DOHH2 (cell line): ENCODE data around the gene AXDND1.

Experiments used
- H3F3A ChIP-seq: fragments of 200-600 bp; sonication (generic), shearing (Covaris generic); 2 replicates; pipeline ENCODE4 v1.6.0; 2016; ENCODE audit warnings: antibody characterized with exemption, mild to moderate bottlenecking; ENCODE audit not compliant: control insufficient read depth, insufficient read depth
- H3K27ac ChIP-seq: fragments of 200-600 bp; sonication (generic); 2 replicates; pipeline ENCODE4 v1.5.1; 2014; ENCODE audit warnings: low read depth, mild to moderate bottlenecking, low read length, moderate library complexity
- H3K27me3 ChIP-seq: fragments of 200-600 bp; sonication (generic); 2 replicates; pipeline ENCODE4 v1.6.1; 2014; ENCODE audit warnings: mild to moderate bottlenecking, low read length, mixed read lengths; ENCODE audit not compliant: control insufficient read depth
- H3K36me3 ChIP-seq: fragments of 200-600 bp; sonication (generic); 2 replicates; pipeline ENCODE4 v1.6.1; 2014; ENCODE audit warnings: mild to moderate bottlenecking, low read length, moderate library complexity, mixed read lengths; ENCODE audit not compliant: control insufficient read depth
- H3K4me1 ChIP-seq: fragments of 200-600 bp; sonication (generic); 2 replicates; pipeline ENCODE4 v1.6.1; 2014; ENCODE audit warnings: mild to moderate bottlenecking, low read length, mixed read lengths; ENCODE audit not compliant: control insufficient read depth
- H3K4me2 ChIP-seq: fragments of 200-600 bp; sonication (generic); 2 replicates; pipeline ENCODE4 v1.6.0; 2014; ENCODE audit warnings: mild to moderate bottlenecking, low read length, moderate library complexity
- H3K4me3 ChIP-seq: fragments of 200-600 bp; sonication (generic); 2 replicates; pipeline ENCODE4 v1.5.1; 2014; ENCODE audit warnings: mild to moderate bottlenecking, low read length, mixed read lengths
- H3K79me2 ChIP-seq: fragments of 200-600 bp; sonication (generic); 2 replicates; pipeline ENCODE4 v1.6.1; 2014; ENCODE audit warnings: mild to moderate bottlenecking, low read length, mixed read lengths; ENCODE audit not compliant: control insufficient read depth
- H3K9me2 ChIP-seq: fragments of 200-600 bp; sonication (generic); replicated peaks from 2 replicates; pipeline ENCODE4 v1.6.1; 2014; ENCODE audit warnings: mild to moderate bottlenecking, low read length, mixed read lengths; ENCODE audit not compliant: control insufficient read depth
- H3K9me3 ChIP-seq: fragments of 200-600 bp; sonication (generic); 2 replicates; pipeline ENCODE4 v1.6.1; 2014; ENCODE audit warnings: antibody characterized with exemption, low read length, mixed read lengths; ENCODE audit not compliant: control insufficient read depth, insufficient read depth
- H4K20me1 ChIP-seq: fragments of 200-600 bp; sonication (generic); 2 replicates; pipeline ENCODE4 v1.6.0; 2014; ENCODE audit warnings: low read depth, mild to moderate bottlenecking, antibody characterized with exemption, low read length, moderate library complexity; ENCODE audit not compliant: control insufficient read depth, insufficient read depth
- CTCF ChIP-seq: fragments of 200-600 bp; sonication (generic); IDR thresholded peaks from one replicate; pipeline ENCODE4 v1.5.1; 2014; ENCODE audit warnings: antibody characterized with exemption, mild to moderate bottlenecking, low read depth, low read length; ENCODE audit not compliant: poor library complexity, severe bottlenecking
- EZH2phosphoT487 ChIP-seq: fragments of 200-600 bp; sonication (generic); IDR thresholded peaks from 2 replicates; pipeline ENCODE4 v1.6.1; 2017; ENCODE audit warnings: borderline replicate concordance, mild to moderate bottlenecking, antibody characterized with exemption, low read length, moderate library complexity, mixed read lengths

AXDND1 gene

GRCh38 chr1:179322557-179322956 is 43.2 kb upstream of the AXDND1 start:
- Histone ChIP-seq H3K27me3 (no peaks in the 10 kb centered on the region), H3K4me1 (peaks cover 12% of the 10 kb centered on the region), H3K27ac (no peak overlapping the region), H3K36me3 (peaks cover 19% of the 10 kb centered on the region), H3K9me3 (no peaks in the 10 kb centered on the region), H3K9me2 (no peaks in the 10 kb centered on the region), H3K4me2 (no peak overlapping the region), H3F3A (no peaks in the 10 kb centered on the region), H3K4me3 (no peak overlapping the region), H4K20me1 (no peaks in the 10 kb centered on the region), H3K79me2 (peaks cover 13% of the 10 kb centered on the region)
- TF ChIP-seq CTCF (no peak), EZH2phosphoT487 (no peak)

- Histone ChIP-seq H3K9me3 (no peaks in the 10 kb centered on the region), H3K27me3 (no peaks in the 10 kb centered on the region), H3K9me2 (no peaks in the 10 kb centered on the region), H3K4me2 (no peak overlapping the region), H4K20me1 (no peaks in the 10 kb centered on the region), H3K27ac (no peak overlapping the region), H3F3A (no peaks in the 10 kb centered on the region), H3K79me2 (peaks cover 7% of the 10 kb centered on the region), H3K4me1 (peaks cover 6% of the 10 kb centered on the region), H3K4me3 (no peak overlapping the region), H3K36me3 (peaks cover 19% of the 10 kb centered on the region)
- TF ChIP-seq EZH2phosphoT487 = no peak
- no peak for TF ChIP-seq CTCF
Observed at GRCh38 chr1:179323436-179323835, 42.3 kb upstream of the AXDND1 start.

GRCh38 chr1:179325836-179326235 is 39.9 kb upstream of the AXDND1 start:
- Histone ChIP-seq H3K4me1 (no peaks in the 10 kb centered on the region), H3K79me2 (peaks cover 5% of the 10 kb centered on the region), H3K4me2 (no peak overlapping the region), H3F3A (no peaks in the 10 kb centered on the region), H4K20me1 (no peaks in the 10 kb centered on the region), H3K36me3 (peaks cover 19% of the 10 kb centered on the region), H3K9me2 (no peaks in the 10 kb centered on the region), H3K27ac (no peak overlapping the region), H3K9me3 (no peaks in the 10 kb centered on the region), H3K27me3 (no peaks in the 10 kb centered on the region), H3K4me3 (no peak overlapping the region)
- no peak for TF ChIP-seq CTCF
- TF ChIP-seq EZH2phosphoT487 = no peak

- Histone ChIP-seq H4K20me1 (no peaks in the 10 kb centered on the region), H3K4me2 (no peak overlapping the region), H3K36me3 (peaks cover 16% of the 10 kb centered on the region), H3K4me1 (no peaks in the 10 kb centered on the region), H3K27ac (no peak overlapping the region), H3K9me3 (no peaks in the 10 kb centered on the region), H3K4me3 (no peak overlapping the region), H3F3A (no peaks in the 10 kb centered on the region), H3K9me2 (no peaks in the 10 kb centered on the region), H3K79me2 (no peaks in the 10 kb centered on the region), H3K27me3 (no peaks in the 10 kb centered on the region)
- no peak for TF ChIP-seq EZH2phosphoT487
- TF ChIP-seq CTCF = no peak
Observed at GRCh38 chr1:179326746-179327145, 39.0 kb upstream of the AXDND1 start.
